Measurements from ENCODE around the gene GOSR2. TPM values are rescaled to one million over a fixed set of nuclear protein-coding genes. Genes with fewer than 3 reads are reported as not detected.
"Not testable (repeated sequence)": the region's sequence is repeated elsewhere in the genome, so short reads cannot be mapped to it uniquely, and the experiment has no call there.

Gene GOSR2
- total RNA-seq, 2 donors from 2014 or later, result 52.0 to 56.1 TPM

DNA sequence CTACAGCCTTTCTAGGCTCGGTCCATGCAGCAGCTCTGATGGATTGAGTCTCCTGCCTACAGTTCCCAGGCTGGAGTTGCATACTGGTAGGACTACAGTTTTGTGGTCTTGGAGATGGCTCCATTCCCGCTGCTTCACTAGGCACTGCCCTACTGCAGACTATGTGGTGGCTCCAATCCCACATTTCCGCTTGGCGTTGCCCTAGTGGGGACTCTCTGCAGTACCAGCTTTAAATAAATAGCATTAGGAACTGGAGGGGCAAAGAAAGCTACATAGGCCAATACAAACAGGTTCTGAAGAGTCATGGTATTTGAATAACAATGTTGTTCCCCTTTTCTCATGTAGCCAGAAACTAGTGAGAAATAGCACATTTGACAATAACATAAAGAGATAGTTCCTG, 5.4 kb upstream of the GOSR2 start:
- DNase-seq (ENCODE audit: low spot score), result no peak
- intact Hi-C loops (cut with DNase I), result no loop called here

DNA sequence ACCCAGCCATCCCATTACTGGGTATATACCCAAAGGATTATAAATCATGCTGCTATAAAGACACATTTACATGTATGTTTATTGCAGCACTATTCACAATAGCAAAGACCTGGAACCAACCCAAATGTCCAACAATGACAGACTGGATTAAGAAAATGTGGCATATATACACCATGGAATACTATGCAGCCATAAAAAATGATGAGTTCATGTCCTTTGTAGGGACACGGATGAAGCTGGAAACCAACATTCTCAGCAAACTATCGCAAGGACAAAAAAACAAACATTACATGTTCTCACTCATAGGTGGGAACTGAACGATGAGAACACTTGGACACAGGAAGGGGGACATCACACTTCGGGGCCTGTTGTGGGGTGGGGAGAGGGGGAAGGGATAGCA, 998 bp upstream of the GOSR2 start:
- intact Hi-C loops (cut with DNase I); DNase-seq (ENCODE audit: low spot score): not testable (repeated sequence)

GRCh38 chr17:46922487-46922803, 515 bp upstream of the GOSR2 start:
- intact Hi-C loops (cut with DNase I), result no loop called here
- no peak for DNase-seq (ENCODE audit: low spot score)

DNA sequence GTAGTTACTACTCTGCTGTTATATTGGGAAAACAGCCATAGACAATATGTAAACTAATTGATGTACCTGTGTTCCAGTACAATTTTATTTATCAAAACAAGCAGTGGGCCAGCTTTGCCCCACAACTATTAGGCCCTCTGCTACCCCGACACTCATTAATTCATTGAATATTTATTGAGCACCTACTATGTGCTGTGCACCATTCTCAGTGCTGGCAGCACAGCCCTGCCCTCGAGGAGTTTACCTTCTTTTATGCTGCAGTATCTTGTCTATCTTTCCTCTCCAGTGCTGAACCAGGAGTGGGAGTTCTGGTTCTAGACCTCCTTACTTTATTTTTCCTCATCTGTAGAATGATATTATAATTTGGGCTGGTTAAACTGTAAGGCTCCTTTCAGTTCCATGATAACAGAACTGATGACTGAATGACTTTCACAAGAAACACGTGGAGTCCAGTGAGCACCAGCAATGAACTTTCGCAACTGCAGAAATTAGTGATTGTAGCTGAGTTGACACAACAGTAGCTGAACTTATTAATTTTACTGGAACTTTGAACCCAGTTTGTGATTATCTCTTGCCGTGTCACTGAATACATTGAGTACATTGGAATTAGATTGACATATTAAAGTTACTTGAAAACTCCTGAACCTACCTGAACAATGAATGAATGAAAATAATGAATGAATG, 2.4 kb downstream of the GOSR2 start:
- intact Hi-C loops (cut with DNase I), result no loop called here
- no peak for DNase-seq (ENCODE audit: low spot score)

GRCh38 chr17:46928467-46929261, 5.7 kb downstream of the GOSR2 start:
- DNase-seq (ENCODE audit: low spot score), result no peak
- intact Hi-C loops (cut with DNase I), result no loop called here

DNA sequence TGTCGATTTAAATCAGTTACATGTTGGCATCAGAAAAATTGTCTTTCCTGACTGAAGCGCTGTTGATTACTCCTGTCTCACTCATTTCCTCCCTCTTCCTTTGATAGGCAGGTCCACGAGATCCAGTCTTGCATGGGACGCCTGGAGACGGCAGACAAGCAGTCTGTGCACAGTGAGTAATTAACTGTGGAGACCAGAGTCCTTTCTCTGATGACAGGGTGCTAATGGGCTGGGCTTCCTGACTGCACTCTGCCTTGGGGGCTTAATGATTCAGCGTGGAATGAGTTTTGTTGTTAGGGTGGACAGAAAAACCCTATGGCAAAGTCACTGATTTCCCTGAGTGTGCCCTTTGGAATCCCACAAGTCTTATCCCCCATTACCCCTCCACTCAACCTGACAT, 6.5 kb downstream of the GOSR2 start:
- intact Hi-C loops (cut with DNase I), result no loop called here
- no peak for DNase-seq (ENCODE audit: low spot score)

DNA sequence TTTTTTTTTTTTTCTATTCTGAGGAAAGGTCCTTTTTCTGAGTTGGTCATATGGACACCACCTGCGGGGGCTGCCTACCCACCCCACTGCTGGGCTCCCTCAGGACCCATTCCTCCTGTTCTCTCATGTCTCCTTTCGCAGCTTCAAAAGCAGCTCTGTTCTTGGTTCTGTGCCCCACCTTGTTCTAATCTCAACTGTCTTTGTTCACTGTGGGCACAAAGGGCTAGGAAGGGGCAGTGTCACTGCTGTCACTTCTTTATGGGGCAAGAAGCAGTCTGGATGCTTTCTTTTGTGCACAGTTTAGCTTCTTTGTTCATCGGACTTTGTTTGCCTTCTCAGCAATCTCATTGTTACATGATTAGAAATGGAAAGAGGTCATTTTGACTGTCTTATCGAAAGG, 7.1 kb downstream of the GOSR2 start:
- DNase-seq (ENCODE audit: low spot score), result no peak

GRCh38 chr17:46931596-46931995, 8.6 kb downstream of the GOSR2 start:
- no peak for DNase-seq (ENCODE audit: low spot score)
- intact Hi-C loops (cut with DNase I), result no loop called here

More for the DNA sequence above, 7.1 kb downstream of the GOSR2 start:
- intact Hi-C loops (cut with DNase I), result no loop called here

GRCh38 chr17:46935658-46936266, 12.8 kb downstream of the GOSR2 start:
- DNase-seq (ENCODE audit: low spot score), result no peak
- intact Hi-C loops (cut with DNase I), result no loop called here

DNA sequence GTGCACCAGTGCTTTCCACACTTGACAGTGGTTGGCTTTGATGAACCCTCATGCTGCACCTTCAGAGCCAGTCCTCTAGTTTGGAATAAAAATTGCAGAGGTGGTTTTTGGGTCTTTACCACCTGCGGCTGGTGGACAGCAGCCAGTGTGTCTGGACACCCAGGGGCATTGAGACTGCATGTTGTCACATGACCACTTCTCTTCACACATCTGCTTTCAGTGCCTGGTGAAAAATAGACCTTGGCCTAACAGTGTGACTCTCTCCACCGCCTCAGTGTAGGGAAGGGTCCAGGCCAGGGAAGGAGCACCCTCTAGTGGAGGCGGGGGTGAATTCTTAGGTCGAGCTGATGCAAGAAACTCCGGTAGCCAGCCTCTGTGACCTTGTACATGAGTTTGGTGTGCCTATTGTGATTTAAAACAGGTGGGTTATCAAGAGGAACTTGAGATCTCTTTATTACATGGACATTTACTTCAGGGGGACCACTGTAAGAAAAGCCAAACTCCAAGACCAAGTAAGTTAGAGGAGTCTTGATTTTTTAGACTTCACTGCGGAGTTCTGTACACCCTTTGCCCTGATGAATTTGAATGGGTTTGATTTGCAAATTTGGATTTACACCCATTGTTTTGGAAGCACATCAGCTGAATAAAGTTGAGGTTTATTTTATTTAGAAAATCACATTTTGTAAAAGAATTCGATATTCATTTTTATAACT, 17.9 kb downstream of the GOSR2 start:
- DNase-seq (ENCODE audit: low spot score), result peak; percentile 88
- intact Hi-C loops (cut with DNase I), result no loop called here

- intact Hi-C loops (cut with DNase I), result no loop called here
- DNase-seq (ENCODE audit: low spot score), result peak; percentile 90
Observed at GRCh38 chr17:46942441-46943217, 19.7 kb downstream of the GOSR2 start.

DNA sequence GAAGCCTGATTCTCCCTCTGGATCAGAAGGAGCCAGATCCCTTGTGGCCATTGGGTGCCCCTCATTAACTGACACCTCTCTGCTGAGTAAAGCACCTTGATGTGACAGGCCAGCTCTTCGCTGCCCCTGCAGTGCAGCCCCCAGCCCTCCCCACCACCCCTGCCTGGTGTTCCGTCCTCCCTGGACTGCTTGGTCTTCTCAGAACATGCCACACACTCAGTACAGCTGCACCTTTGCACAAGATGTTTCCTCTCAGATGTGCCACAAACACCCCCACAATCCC, 20.2 kb downstream of the GOSR2 start:
- intact Hi-C loops (cut with DNase I), result no loop called here
- DNase-seq (ENCODE audit: low spot score), result no peak

DNA sequence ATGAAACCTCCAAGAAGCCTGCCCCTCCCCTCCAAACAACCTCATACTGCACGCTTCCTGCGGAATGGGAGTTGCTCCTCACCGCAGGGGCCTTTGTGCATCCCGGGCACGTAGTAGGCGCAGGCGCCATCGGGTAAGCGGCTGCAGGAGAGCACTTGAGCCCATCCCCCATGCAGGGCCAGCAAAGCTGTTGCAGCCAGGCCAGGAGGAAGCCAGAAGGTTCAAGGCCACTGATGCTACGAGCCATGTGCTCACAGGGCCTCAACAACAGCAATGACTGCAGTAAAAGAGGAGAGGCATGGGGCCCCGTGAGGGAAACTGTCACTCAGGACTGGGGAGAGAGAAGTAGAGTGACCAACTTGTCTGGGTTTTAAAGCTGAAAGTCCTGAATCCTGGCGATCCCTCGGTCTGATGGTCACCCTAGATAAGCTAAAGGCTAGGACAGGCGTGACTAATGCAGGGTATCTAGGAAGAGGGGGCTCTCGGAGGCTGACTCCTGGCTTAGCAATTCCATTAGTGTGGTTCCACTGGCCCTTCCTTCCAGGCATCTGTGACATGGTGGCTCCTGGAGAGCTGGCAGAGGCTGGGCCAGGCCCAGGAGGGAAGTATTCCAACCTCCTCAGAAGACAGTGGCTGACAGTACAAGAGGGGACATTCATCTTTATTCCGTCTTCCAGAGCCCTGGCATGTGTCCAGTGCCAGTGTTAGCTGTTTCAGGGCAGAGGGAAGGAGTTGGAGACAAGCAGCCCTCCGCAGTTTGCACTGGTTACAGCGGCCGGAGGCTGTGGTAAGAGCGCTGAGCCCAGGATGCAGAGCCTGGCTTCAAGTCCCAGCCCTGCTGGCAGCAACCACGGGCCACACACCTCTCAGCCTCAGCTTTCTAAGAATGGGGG, 20.8 kb downstream of the GOSR2 start:
- intact Hi-C loops (cut with DNase I), result no loop called here
- peak; percentile 80 for DNase-seq (ENCODE audit: low spot score)

GRCh38 chr17:46944931-46945330, 22.0 kb downstream of the GOSR2 start:
- intact Hi-C loops (cut with DNase I), result no loop called here

GRCh38 chr17:46947216-46947615, 24.3 kb downstream of the GOSR2 start:
- DNase-seq (ENCODE audit: low spot score), result peak; percentile 35
- intact Hi-C loops (cut with DNase I), result no loop called here

More at GRCh38 chr17:46944931-46945330, 22.0 kb downstream of the GOSR2 start:
- peak; percentile 75 for DNase-seq (ENCODE audit: low spot score)

DNA sequence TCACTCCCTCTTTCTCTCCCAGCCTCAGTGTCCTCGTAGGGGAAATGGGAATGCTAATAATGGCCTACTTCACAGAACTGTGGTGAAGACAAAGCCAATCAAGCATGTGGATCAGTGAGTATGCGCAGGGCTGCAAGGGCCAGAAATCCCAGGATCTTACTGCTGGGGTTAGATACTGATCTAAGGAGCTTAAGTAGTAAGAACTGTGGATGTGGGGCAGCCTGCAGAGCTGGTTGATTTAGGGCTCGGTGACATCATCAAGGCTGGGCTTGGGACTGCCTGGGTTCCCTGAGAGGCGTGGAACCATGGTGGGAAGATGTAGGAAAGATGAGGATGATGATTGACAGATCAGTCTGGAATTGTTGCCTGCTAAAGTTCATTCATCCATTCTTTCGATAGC, 25.6 kb downstream of the GOSR2 start:
- DNase-seq (ENCODE audit: low spot score), result peak; percentile 26
- intact Hi-C loops (cut with DNase I), result no loop called here

- intact Hi-C loops (cut with DNase I), result no loop called here
- DNase-seq (ENCODE audit: low spot score), result peak; percentile 58
Observed at GRCh38 chr17:46949291-46950174, 26.6 kb downstream of the GOSR2 start.
